Measurements from ENCODE around the gene ARL16. TPM values are rescaled to one million over a fixed set of nuclear protein-coding genes. Genes with fewer than 3 reads are reported as not detected.
A peak's percentile ranks its signal among the peaks of the same experiment; 100 is the strongest.

Gene ARL16
- polyA plus RNA-seq, 1 donor from 2014 or later, result 156 TPM

- Histone ChIP-seq H3K9ac (ENCODE audit: low read length) (peak overlapping the region; percentile 94), H4K20me1 (ENCODE audit: insufficient read depth) (no peaks in the 10 kb centered on the region), H3K79me2 (replicated peaks; ENCODE audit: insufficient read depth, low read length) (peaks cover 25% of the 10 kb centered on the region), H3F3A (ENCODE audit: insufficient read depth, low read length, poor library complexity, severe bottlenecking) (no peaks in the 10 kb centered on the region), H3K27me3 (ENCODE audit: insufficient read depth, low read depth, low read length) (no peaks in the 10 kb centered on the region), H2AFZ (ENCODE audit: low read depth, low read length) (peak overlapping the region; percentile 27), H3K27ac (ENCODE audit: low read length) (peak overlapping the region; percentile 80), H3K36me3 (ENCODE audit: insufficient read depth, low read length) (no peaks in the 10 kb centered on the region), H3K9me2 (ENCODE audit: insufficient read depth, low read length) (no peaks in the 10 kb centered on the region), H3K4me2 (ENCODE audit: low read length) (peak overlapping the region; percentile 92), H3K9me3 (ENCODE audit: low read length) (no peaks in the 10 kb centered on the region), H3K4me3 (ENCODE audit: low read length) (peak overlapping the region; percentile 96)
- TF ChIP-seq TAF1 (IDR thresholded peaks at IDR 0.05; ENCODE audit: low read depth), result no peak
- TF ChIP-seq RAD21 (conservative IDR thresholded peaks at IDR 0.05), result no peak
- no peak for TF ChIP-seq CTCF (IDR thresholded peaks at IDR 0.05; ENCODE audit: poor library complexity, severe bottlenecking)
- TF ChIP-seq MXI1 (conservative IDR thresholded peaks at IDR 0.05; ENCODE audit: poor library complexity, severe bottlenecking), result peak; percentile 5
These were observed 20.4 kb upstream of the ARL16 start for GRCh38 chr17:81703747-81704654.

GRCh38 chr17:81702934-81703746, 19.5 kb upstream of the ARL16 start, which contains the start of gene MRPL12:
MRPL12 (plus strand) TSS chr17:81703367; CDS start chr17:81703502, 135 bp downstream.
- no peaks in the 10 kb centered on the region for H3K9me3 ChIP-seq (ENCODE audit: low read length)
- peak within 1 kb of the TSS; percentile 94 for H3K9ac ChIP-seq (ENCODE audit: low read length)
- H3K4me3 ChIP-seq (ENCODE audit: low read length), result peak within 1 kb of the TSS; percentile 96
- H3K79me2 ChIP-seq (replicated peaks; ENCODE audit: insufficient read depth, low read length), result peaks cover 25% of the 10 kb centered on the region
- no peaks in the 10 kb centered on the region for H3F3A ChIP-seq (ENCODE audit: insufficient read depth, low read length, poor library complexity, severe bottlenecking)
- TF ChIP-seq MXI1 (conservative IDR thresholded peaks at IDR 0.05; ENCODE audit: poor library complexity, severe bottlenecking), result peak; percentile 80
- TF ChIP-seq POLR2AphosphoS5 (IDR thresholded peaks at IDR 0.05), result peak; percentile 96
- peak; percentile 16 for TF ChIP-seq RAD21 (conservative IDR thresholded peaks at IDR 0.05)
- TF ChIP-seq TAF1 (IDR thresholded peaks at IDR 0.05; ENCODE audit: low read depth), result peak; percentile 24
- no peak for TF ChIP-seq SMC3 (conservative IDR thresholded peaks at IDR 0.05; ENCODE audit: poor library complexity)
- TF ChIP-seq REST (IDR thresholded peaks at IDR 0.05; ENCODE audit: borderline replicate concordance), result peak; percentile 42
- no peak for TF ChIP-seq EP300 (conservative IDR thresholded peaks at IDR 0.05; ENCODE audit: poor library complexity, severe bottlenecking)
- peak; percentile 24 for TF ChIP-seq CTCF (IDR thresholded peaks at IDR 0.05; ENCODE audit: poor library complexity, severe bottlenecking)
- H2AFZ ChIP-seq (ENCODE audit: low read depth, low read length), result peak within 1 kb of the TSS; percentile 69
- no peaks in the 10 kb centered on the region for H4K20me1 ChIP-seq (ENCODE audit: insufficient read depth)
- H3K36me3 ChIP-seq (ENCODE audit: insufficient read depth, low read length), result peaks cover 5% of the 10 kb centered on the region
- no peaks in the 10 kb centered on the region for H3K27me3 ChIP-seq (ENCODE audit: insufficient read depth, low read depth, low read length)
- H3K27ac ChIP-seq (ENCODE audit: low read length), result peak within 1 kb of the TSS; percentile 80
- H3K4me2 ChIP-seq (ENCODE audit: low read length), result peak within 1 kb of the TSS; percentile 92
- no peaks in the 10 kb centered on the region for H3K9me2 ChIP-seq (ENCODE audit: insufficient read depth, low read length)

Measured in neural cell (in vitro differentiated cells).